COLO668 (cell line): ENCODE results near the gene BCAS1.

Experiments used
- DNase-seq: peaks from one replicate; lab custom pipeline; 2025; ENCODE audit not compliant: unreplicated experiment; lab: John Stamatoyannopoulos, UW

BCAS1 gene, protein sequence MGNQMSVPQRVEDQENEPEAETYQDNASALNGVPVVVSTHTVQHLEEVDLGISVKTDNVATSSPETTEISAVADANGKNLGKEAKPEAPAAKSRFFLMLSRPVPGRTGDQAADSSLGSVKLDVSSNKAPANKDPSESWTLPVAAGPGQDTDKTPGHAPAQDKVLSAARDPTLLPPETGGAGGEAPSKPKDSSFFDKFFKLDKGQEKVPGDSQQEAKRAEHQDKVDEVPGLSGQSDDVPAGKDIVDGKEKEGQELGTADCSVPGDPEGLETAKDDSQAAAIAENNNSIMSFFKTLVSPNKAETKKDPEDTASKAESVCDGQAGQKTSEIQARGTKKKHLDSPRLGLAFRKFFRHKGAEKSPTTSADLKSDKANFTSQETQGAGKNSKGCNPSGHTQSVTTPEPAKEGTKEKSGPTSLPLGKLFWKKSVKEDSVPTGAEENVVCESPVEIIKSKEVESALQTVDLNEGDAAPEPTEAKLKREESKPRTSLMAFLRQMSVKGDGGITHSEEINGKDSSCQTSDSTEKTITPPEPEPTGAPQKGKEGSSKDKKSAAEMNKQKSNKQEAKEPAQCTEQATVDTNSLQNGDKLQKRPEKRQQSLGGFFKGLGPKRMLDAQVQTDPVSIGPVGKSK

GRCh38 chr20:54070187-54070987, at the start of gene BCAS1:
Gene BCAS1 (minus strand): TSS chr20:54070594. CDS start chr20:54058718, 11,876 bp downstream.
- no peak for DNase-seq

GRCh38 chr20:54119744-54120143, 49.4 kb upstream of the BCAS1 start:
- no peak for DNase-seq

DNA sequence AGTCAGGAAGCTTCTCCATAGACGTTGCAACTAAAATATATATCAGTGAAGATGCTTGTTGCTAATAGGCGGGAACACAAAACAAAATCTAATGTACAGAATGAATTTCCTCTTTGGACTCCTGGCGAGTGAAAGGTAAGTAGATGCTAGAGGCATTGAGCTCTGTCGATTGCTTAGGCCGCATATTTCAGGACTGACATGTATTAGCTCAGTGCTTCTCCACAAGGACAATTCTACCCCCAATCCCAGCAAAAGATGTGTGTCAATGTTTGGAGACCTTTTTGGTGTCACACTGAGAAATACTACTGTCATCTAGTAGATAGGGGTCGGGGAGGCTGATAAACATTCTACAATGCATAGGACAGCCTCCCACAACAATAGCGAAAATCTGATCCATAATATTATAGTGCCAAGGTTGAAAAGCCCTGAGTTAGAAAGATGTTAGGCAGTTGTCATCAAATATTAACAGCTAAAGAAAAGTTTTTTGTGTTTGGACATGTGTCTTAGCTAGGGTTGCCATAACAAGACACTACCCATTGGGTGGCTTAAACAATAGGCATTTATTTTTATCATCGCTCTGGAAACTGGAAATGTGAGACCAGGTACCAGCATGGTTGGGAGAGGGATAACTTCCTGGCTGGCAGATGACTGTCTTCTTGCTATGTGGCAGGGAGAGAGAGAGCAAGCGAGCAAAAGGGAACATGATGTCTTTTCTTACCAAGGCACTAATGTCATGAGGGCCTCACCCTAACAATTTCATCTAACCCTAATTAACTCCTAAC, 48.0 kb upstream of the BCAS1 start:
- DNase-seq, result no peak

GRCh38 chr20:54116550-54117235, 46.3 kb upstream of the BCAS1 start:
- DNase-seq, result no peak

DNA sequence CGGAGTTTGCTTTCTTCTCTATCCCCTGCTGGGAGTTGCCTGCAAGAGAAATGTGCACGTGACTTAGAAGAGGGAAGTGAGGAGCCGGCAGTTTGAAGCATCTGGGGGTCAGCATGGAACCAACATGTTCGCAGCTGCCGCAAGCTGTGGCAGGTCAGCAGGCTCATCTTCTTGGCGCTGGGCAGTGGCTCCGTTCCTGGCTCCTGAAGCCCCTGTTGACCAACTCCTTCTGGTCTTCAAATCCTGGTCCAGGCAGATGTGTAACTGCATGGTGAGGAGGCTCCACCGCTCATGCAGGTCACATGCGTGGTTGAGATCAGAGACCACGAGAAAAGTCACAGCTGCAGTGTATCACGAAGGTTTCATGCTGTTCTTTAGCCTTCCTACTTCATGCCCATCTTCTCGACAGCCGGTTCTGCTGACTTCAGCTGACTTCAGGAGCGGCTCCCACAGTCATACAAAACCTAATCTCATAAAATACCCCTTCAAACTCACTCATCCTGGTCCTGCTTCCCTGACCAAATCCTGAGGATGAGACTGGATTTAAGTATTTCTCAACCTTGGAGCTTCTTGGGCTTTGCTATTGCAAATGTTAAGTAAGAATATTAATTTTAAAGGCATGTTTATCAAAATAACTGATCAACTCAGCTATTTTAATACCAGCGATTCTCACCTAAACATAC, 44.9 kb upstream of the BCAS1 start:
- DNase-seq, result no peak

DNA sequence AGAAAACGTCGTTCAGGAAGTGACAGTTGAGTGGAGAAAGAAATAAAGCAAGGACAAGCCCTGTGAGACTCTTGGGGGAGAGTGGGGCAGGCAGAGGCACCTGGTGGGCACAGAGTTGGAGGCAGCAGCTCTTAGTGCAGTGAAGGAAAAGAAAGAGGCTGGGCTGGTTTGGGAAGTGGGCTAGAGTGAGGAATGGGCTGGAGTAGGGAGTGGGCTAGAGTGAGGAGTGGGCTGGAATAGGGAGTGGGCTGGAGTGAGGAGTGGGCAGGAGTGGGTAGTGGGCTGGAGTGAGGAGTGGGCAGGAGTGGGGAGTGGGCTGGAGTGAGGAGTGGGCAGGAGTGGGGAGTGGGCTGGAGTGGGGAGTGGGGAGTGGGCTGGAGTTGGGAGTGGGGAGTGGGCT, 43.7 kb upstream of the BCAS1 start:
- no peak for DNase-seq

DNA sequence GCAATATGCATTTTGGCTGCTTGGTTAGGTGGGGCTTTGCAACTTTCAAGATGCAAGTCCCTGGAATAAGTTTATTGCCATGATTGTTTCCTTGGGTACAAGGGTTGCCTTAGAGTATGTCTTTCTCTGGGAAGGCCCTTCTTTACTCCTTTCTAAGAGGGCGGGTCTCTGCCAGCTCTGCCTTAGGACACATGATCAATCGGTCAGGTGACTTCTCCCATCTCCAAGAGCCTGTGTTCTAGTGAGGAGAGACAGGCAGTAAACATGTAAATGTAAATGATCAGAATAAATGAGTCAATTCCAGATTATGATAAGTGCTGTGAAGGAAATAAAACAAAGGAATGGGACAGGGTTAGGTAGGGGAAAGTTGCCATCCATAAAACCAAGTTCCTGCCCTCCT, 43.2 kb upstream of the BCAS1 start:
- DNase-seq, result no peak

DNA sequence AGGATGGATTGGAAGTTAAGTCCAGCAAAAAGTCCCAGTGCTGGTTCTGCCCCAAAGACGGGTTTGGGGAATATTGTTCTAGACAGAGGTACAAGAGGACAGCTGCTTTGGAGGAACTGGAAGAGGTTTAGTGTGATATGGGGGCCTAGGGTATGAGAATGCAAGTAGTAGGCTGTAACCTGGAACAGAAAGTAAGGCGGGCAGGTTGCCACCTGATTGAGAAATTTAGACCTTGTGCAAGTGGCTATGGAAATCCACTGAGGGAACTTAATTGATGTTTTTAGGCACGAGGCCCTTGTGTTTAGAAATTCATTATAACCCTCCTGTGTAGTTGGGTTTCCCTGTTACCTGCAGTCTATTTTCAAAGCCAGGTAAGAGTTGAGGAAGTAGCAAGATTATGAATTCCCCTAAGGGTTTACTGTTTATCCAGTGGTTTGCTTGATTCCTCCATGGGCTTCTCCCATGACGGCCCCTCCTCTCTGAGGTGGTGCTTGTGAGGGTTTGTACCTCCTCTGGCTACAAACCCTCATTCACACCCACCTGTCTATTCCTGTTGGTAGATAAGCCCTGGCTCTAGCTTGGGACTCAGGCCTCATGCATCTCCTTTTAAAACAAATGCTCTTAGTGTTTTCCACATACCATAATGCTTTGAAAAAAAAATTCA, 42.0 kb upstream of the BCAS1 start:
- DNase-seq, result no peak

DNA sequence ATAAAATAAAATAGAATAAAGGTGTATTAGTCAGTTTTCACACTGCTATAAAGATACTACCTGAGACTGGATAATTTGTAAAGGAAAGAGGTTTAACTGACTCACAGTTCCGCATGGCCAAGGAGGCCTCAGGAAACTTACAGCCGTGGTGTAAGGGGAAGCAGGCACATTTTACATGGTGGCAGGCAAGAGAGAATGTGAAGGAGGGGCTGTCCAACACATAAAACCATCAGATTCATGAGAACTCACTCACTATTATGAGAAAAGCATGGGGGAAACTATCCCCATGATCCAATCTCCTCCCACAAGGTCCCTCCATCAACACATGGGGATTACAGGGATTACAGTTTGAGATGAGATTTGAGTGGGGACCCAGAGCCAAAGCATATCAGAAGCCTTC, 41.1 kb upstream of the BCAS1 start:
- no peak for DNase-seq

GRCh38 chr20:54110457-54110856, 40.1 kb upstream of the BCAS1 start:
- no peak for DNase-seq

- no peak for DNase-seq
These were observed 39.6 kb upstream of the BCAS1 start for GRCh38 chr20:54110041-54110440.

DNA sequence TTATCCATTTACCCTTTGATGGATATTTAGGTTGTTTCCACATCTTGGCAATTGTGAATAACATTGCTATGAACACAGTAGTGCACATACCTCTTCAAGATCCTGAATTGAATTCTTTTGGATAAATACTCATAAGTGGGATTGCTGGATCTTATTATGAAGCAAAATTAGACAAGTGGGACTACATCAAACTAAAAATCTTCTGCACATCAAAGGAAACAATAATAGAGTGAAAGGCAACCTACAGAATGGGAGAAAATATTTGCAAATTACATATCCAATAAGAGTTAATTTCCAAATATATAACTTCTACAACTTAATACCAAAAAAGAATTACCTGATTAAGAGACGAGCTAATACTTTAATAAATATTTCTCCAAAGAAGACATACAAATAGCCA, 38.4 kb upstream of the BCAS1 start:
- no peak for DNase-seq

GRCh38 chr20:54108326-54108642, 37.9 kb upstream of the BCAS1 start:
- DNase-seq, result no peak

DNA sequence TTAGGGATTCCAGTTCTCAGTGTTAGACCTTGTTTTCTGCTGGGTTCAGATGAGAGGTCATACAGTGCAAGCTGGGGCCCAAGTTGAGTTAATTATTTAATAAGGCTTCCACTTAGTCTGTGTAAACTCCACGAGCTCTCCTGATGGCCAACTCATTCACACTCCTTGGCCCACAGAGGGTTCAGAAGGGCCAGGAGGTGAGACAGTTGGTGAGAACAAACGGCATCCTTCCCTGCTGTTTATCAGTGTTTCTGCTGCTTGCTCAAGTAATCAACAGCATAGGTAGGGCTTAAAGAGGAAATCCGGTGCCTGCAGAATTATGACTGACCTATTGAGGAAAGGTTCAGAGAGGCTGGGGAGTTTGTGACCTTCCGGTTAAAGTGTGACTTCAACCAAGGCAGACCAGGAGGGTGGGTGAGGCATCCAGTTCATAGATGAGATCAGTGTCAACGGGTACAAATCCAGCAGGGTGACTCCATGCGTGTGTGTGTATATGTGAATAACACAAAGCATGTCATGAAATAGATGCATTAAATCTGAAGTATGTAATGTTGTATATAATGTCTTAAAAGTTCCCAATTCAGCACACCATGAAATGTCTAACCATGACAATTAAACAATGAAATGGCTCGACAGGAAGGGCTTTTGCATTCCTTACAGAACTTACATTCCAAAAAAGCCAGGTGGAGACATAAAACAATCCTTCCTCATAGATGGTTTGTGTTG, 37.4 kb upstream of the BCAS1 start:
- DNase-seq, result no peak

DNA sequence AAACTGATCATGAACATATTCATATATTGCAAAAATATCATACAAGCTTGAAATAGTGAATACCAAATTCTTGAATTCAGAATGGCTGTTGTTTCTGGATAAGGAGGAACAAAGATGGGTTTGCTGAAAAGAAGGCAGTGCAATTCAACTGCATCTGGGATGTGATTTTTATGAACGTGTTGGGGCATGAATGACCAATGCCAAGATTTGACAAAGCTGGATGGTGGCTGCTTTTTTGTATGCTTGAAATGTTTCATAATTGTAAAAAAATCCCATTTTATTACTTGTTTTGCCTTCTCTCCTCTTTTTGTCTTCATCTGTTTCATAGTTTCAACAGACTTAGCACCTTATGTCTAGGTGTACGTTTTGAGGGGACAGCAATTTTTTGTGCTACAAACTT, 36.8 kb upstream of the BCAS1 start:
- no peak for DNase-seq

GRCh38 chr20:54106162-54106561, 35.8 kb upstream of the BCAS1 start:
- DNase-seq, result no peak

GRCh38 chr20:54105653-54106052, 35.3 kb upstream of the BCAS1 start:
- no peak for DNase-seq

DNA sequence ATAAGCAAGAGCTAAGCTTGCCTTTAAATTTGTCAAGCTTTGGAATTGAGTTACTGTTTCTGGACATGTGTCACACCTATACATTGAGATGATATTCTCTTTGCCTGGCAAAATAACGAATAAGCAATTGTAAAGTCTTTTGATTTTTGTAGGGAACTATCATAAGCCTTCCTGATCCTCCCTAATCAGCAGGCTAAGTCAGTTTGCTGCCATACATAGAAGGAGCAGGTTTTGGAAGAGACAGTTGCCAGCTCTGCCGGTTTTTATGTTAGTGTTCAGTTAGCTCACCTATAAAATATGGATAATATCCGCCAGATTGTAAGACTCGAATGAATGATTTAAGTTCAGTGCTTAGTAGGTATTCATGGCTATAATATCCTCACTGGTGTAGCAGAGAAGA, 34.4 kb upstream of the BCAS1 start:
- no peak for DNase-seq
